Coronary artery (tissue), 2 donors: ENCODE measurements around the gene PDE5A.

ENCODE experiments used
- DNase-seq: peaks from one replicate; pipeline ENCODE4 v3.0.0-alpha.2; 2017; ENCODE audit warnings: low spot score
- H3K27ac ChIP-seq, 2 donors: fragments of 200-600 bp; sonication (generic); one replicate each; pipeline ENCODE4 v1.5.1; 2016 to 2019
- H3K4me3 ChIP-seq: fragments of 200-600 bp; sonication (generic); 2 replicates; pipeline ENCODE4 v1.5.1; 2016; ENCODE audit warnings: mild to moderate bottlenecking, moderate library complexity
- TF ChIP-seq, protein P1 (sequence below): fragments of 200-600 bp; sonication (generic); IDR thresholded peaks from one replicate; pipeline ENCODE4 v1.5.1; 2019; ENCODE audit warnings: antibody characterized with exemption

The PDE5A gene

DNA sequence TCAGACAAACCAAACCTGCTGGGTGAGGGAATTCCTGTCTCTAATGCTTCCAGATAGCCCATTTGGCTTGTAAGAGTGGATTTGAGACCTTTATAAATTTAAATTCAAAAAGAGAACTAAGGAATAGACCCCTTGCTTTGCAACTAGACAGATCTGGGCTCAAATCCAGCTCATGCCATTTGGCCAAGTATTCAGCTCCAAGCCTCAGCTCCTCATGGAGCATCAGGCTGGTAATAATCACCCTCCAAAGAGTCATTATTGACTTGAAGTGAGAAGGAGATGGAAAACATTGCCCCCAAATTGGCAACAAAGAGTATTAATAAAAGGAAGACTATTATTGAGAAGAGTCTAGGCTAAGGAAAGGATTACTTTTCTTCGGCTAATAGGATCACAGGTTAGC, 134.7 kb downstream of the PDE5A start:
- no peak for DNase-seq
- H3K4me3 ChIP-seq = no peak overlapping the region
- peak overlapping the region in 1 of 2 donors; percentile 21 for H3K27ac ChIP-seq
- TF ChIP-seq, protein P1, sequence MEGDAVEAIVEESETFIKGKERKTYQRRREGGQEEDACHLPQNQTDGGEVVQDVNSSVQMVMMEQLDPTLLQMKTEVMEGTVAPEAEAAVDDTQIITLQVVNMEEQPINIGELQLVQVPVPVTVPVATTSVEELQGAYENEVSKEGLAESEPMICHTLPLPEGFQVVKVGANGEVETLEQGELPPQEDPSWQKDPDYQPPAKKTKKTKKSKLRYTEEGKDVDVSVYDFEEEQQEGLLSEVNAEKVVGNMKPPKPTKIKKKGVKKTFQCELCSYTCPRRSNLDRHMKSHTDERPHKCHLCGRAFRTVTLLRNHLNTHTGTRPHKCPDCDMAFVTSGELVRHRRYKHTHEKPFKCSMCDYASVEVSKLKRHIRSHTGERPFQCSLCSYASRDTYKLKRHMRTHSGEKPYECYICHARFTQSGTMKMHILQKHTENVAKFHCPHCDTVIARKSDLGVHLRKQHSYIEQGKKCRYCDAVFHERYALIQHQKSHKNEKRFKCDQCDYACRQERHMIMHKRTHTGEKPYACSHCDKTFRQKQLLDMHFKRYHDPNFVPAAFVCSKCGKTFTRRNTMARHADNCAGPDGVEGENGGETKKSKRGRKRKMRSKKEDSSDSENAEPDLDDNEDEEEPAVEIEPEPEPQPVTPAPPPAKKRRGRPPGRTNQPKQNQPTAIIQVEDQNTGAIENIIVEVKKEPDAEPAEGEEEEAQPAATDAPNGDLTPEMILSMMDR = no peak

- TF ChIP-seq, protein P1 = no peak
- no peak for DNase-seq
- Histone ChIP-seq H3K4me3 (no peak overlapping the region), H3K27ac (peak overlapping the region in 1 of 2 donors; percentile 21)
Observed at GRCh38 chr4:119493419-119493818, 135.2 kb downstream of the PDE5A start.

DNA sequence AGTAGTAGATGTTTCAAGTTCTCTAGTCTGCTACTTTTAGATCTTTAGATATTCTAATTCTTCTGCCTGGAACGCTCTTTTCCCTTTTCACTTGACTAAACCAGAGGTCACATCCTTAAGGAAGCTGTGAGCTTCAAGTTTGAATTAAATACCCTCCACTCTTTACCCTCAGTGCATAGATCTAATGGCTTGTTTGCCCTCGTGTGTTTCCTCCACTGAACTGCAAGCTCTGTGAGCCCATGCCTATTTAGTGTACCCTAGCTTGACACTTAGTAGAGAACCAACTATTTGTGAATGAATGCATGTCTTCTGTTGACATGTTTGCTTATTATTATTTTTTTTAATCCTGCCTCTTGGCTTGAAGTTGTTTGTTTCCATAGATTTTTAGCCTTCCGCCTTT, 138.3 kb downstream of the PDE5A start:
- DNase-seq = no peak
- Histone ChIP-seq H3K27ac (no peak overlapping the region), H3K4me3 (no peak overlapping the region)
- TF ChIP-seq, protein P1 = no peak

DNA sequence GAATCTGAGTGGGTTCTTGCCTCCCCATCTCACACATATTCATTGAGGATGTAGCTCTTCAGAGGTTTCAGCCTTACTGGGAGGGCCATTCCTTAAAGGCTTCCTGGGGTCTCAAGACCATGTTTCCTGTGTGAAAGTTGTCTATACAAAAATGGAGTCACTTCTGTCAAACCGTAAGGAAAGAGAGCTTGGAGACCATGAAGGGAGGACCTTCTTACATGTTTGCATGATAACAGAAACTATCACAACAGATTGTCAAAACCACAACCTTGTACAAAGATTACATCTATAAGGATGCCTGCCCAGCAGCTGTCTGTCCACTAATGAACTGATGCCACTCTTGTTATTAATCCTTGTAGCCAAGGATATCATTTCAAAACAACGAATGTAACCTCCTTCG, 139.3 kb downstream of the PDE5A start:
- H3K27ac ChIP-seq = no peak overlapping the region
- no peak overlapping the region for H3K4me3 ChIP-seq
- DNase-seq = no peak
- TF ChIP-seq, protein P1 = no peak

DNA sequence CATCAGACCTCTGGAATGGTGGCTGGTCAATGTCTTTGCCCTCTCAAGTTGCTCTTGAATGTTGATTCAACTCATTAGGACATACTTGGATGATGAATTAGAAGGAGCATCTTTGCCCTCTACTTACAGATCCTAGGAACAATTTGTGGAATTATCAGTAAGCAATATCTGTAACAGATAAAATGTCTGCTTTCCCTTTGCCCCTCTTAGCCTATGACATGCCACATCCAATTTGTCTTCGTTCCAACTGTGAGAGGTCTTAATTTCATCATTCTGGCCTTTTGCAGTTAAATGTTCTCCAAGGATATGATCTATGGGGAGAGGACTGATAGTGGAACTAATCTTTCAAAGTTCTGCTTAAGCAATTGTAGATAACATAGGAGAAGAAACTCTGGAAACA, 148.3 kb downstream of the PDE5A start:
- no peak overlapping the region for H3K27ac ChIP-seq
- TF ChIP-seq, protein P1 = no peak
- no peak overlapping the region for H3K4me3 ChIP-seq
- DNase-seq = no peak

DNA sequence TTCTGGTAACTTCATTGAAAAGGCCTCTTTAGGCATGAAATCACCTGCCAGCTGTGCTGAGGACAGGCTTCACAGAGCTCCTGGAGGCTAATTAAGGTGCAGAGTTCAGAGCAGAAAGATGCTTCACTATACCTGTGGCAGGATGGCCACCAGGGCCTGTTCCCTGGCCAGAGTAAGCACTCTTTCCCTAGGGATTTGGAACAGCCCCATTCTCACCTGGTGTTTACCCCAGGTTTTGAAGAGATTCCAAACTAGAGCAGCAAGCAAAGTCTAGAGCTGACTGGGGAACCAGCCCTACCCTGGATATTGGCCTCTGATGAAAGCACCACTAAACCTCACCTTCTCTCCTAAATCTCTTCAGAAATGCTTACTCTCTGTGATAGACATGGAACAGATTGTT, 148.8 kb downstream of the PDE5A start:
- no peak for DNase-seq
- H3K4me3 ChIP-seq = no peak overlapping the region
- TF ChIP-seq, protein P1 = no peak
- no peak overlapping the region for H3K27ac ChIP-seq

- Histone ChIP-seq H3K4me3 (no peak overlapping the region), H3K27ac (no peak overlapping the region)
- DNase-seq = no peak
- TF ChIP-seq, protein P1 = no peak
Observed at GRCh38 chr4:119479180-119479808, 149.3 kb downstream of the PDE5A start.
